Nephron progenitor cell (in vitro differentiated cells): ENCODE results near the gene SPATA6L.
A peak's percentile ranks its signal among the peaks of the same experiment; 100 is the strongest.

ENCODE experiments used
- DNase-seq: peaks from one replicate; pipeline ENCODE4 v3.0.0; 2021
- H3K27ac Mint-ChIP-seq: 2 replicates; pipeline ENCODE4 v1.8.0; 2021; ENCODE audit warnings: mild to moderate bottlenecking, moderate library complexity, mixed read lengths
- H3K27me3 Mint-ChIP-seq: 2 replicates; pipeline ENCODE4 v1.8.0; 2021; ENCODE audit warnings: mild to moderate bottlenecking, low read depth, mixed read lengths; ENCODE audit not compliant: poor library complexity
- H3K36me3 Mint-ChIP-seq: 2 replicates; pipeline ENCODE4 v1.8.0; 2021; ENCODE audit warnings: low read depth, mixed read lengths
- H3K4me1 Mint-ChIP-seq: 2 replicates; pipeline ENCODE4 v1.8.0; 2021; ENCODE audit warnings: mixed read lengths
- H3K4me3 Mint-ChIP-seq: 2 replicates; pipeline ENCODE4 v1.8.0; 2021; ENCODE audit warnings: mild to moderate bottlenecking, moderate library complexity, mixed read lengths
- H3K9me3 Mint-ChIP-seq: 2 replicates; pipeline ENCODE4 v1.8.0; 2021; ENCODE audit warnings: mild to moderate bottlenecking, moderate library complexity, mixed read lengths
- TF ChIP-seq, protein P1 (sequence below): fragments of 200-600 bp; sonication (generic); IDR thresholded peaks from 2 replicates; pipeline ENCODE4 v1.5.0; 2021; ENCODE audit warnings: antibody characterized with exemption

The SPATA6L gene

GRCh38 chr9:4690144-4690543 is 23.9 kb upstream of the SPATA6L start:
- H3K27me3 Mint-ChIP-seq, result no peaks in the 10 kb centered on the region
- H3K4me1 Mint-ChIP-seq, result no peaks in the 10 kb centered on the region
- no peaks in the 10 kb centered on the region for H3K9me3 Mint-ChIP-seq
- peak overlapping the region; percentile 47 for H3K27ac Mint-ChIP-seq
- DNase-seq, result no peak
- peaks cover 55% of the 10 kb centered on the region for H3K36me3 Mint-ChIP-seq
- TF ChIP-seq, protein P1, sequence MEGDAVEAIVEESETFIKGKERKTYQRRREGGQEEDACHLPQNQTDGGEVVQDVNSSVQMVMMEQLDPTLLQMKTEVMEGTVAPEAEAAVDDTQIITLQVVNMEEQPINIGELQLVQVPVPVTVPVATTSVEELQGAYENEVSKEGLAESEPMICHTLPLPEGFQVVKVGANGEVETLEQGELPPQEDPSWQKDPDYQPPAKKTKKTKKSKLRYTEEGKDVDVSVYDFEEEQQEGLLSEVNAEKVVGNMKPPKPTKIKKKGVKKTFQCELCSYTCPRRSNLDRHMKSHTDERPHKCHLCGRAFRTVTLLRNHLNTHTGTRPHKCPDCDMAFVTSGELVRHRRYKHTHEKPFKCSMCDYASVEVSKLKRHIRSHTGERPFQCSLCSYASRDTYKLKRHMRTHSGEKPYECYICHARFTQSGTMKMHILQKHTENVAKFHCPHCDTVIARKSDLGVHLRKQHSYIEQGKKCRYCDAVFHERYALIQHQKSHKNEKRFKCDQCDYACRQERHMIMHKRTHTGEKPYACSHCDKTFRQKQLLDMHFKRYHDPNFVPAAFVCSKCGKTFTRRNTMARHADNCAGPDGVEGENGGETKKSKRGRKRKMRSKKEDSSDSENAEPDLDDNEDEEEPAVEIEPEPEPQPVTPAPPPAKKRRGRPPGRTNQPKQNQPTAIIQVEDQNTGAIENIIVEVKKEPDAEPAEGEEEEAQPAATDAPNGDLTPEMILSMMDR, result no peak
- no peak overlapping the region for H3K4me3 Mint-ChIP-seq

DNA sequence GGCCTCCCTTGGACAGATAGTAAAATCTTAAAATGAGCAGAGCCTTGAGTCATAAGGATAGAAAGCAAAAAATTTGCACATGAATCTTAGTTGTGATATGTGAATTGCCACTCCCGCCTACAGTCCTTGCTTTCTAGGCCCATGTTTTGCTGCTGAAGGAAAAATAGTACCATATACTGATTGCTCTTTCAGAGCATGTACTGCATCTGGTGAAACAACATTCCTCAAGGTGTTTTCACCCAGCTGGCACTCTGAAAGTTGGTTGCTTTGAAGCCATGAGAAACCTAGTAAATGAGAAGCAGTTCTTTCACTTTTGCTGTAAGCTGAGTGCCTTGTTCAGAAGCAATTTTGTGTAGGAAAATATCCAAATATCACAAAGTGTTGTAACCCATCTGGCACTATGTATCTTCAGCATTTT is 23.4 kb upstream of the SPATA6L start:
- TF ChIP-seq, protein P1, result no peak
- peaks cover 54% of the 10 kb centered on the region for H3K36me3 Mint-ChIP-seq
- H3K27ac Mint-ChIP-seq, result no peak overlapping the region
- no peaks in the 10 kb centered on the region for H3K9me3 Mint-ChIP-seq
- no peaks in the 10 kb centered on the region for H3K27me3 Mint-ChIP-seq
- no peak overlapping the region for H3K4me3 Mint-ChIP-seq
- no peaks in the 10 kb centered on the region for H3K4me1 Mint-ChIP-seq
- no peak for DNase-seq

DNA sequence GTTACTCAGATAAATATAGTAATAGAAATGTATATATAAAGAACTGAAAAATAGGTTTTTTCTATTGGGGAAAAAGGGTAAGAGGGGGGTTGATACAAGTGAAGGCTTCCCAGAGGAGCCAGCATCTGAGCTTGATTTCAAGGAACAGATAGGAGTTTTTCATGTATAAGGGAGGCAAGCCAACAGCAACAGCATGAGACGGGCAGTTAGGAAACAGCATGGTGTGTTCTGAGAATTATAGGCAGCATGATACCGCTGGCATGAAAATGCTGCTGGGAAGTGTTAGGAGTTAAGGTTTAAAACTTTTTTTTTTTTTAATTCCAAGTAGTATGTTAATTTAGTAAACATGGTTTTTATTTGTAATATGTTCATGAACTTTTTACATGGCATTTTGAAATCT is 22.7 kb upstream of the SPATA6L start:
- DNase-seq, result no peak
- Mint-ChIP-seq H3K9me3 (no peaks in the 10 kb centered on the region), H3K36me3 (peaks cover 52% of the 10 kb centered on the region)

DNA sequence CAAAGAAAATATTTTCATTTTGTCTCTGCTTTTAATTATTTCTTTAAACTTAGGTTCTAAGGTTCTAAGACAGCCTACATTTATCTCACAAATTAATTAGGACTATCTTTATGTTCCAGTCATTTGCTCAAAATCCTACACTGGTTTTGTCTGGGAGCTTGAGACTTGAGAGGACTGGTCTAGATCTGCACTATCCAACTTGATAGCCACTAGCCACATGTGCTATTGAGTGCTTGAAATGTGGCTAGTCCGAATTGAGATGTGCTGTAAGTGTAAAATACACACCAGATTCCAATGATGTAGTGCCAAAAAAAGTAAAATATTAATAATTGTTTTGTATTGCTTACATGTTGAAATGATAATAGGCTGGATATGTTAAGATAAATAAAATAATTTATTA is 20.3 kb upstream of the SPATA6L start:
- no peaks in the 10 kb centered on the region for H3K27me3 Mint-ChIP-seq
- no peaks in the 10 kb centered on the region for H3K4me1 Mint-ChIP-seq
- TF ChIP-seq, protein P1, result no peak
- no peak overlapping the region for H3K27ac Mint-ChIP-seq
- no peaks in the 10 kb centered on the region for H3K9me3 Mint-ChIP-seq
- DNase-seq, result no peak
- no peak overlapping the region for H3K4me3 Mint-ChIP-seq
- peaks cover 35% of the 10 kb centered on the region for H3K36me3 Mint-ChIP-seq

More for the DNA sequence above, 22.7 kb upstream of the SPATA6L start:
- H3K4me3 Mint-ChIP-seq, result no peak overlapping the region
- TF ChIP-seq, protein P1, result no peak
- no peaks in the 10 kb centered on the region for H3K27me3 Mint-ChIP-seq
- H3K27ac Mint-ChIP-seq, result peak overlapping the region; percentile 73
- H3K4me1 Mint-ChIP-seq, result no peaks in the 10 kb centered on the region

DNA sequence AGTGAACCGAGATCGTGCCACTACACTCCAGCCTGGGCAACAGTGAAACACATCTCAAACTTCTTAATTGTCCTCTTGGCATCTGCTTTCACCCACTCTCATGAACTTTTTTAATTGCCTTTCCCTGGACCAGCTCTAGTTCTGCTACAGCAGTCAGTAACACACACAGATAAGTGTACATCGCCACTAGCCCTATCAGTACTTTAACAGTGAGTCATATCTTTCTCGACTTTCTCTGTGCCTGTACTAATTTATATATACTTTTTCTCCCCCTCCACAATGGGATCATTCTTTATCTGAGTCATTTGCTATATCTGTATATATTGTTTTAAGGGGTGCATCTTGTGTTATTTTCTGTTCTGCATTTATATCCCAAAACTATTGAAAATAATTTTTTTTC is 19.8 kb upstream of the SPATA6L start:
- Mint-ChIP-seq H3K27ac (no peak overlapping the region), H3K36me3 (peaks cover 31% of the 10 kb centered on the region), H3K27me3 (no peaks in the 10 kb centered on the region), H3K4me3 (no peak overlapping the region), H3K9me3 (no peaks in the 10 kb centered on the region), H3K4me1 (no peaks in the 10 kb centered on the region)
- DNase-seq, result no peak
- TF ChIP-seq, protein P1, result no peak

DNA sequence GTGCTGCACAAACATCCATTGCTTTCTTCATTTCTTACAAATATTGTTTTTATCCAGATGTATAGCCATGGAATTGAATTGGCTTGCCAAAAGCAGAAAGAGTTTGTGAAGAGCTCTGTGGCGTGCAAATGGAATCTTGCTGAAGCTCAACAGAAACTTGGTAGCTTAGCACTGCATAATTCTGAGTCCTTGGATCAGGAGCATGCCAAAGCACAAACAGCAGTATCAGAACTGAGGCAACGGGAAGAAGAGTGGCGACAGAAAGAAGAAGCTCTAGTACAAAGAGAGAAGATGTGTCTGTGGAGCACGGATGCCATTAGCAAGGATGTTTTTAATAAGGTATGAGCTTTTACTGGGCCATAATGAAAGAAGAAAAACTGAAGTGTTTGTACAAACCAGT is 18.5 kb upstream of the SPATA6L start:
- H3K9me3 Mint-ChIP-seq, result no peaks in the 10 kb centered on the region
- H3K27ac Mint-ChIP-seq, result no peak overlapping the region
- no peaks in the 10 kb centered on the region for H3K27me3 Mint-ChIP-seq
- H3K4me1 Mint-ChIP-seq, result no peaks in the 10 kb centered on the region
- no peak overlapping the region for H3K4me3 Mint-ChIP-seq
- peaks cover 26% of the 10 kb centered on the region for H3K36me3 Mint-ChIP-seq
- TF ChIP-seq, protein P1, result no peak
- no peak for DNase-seq
